HG03457 (cell line): ENCODE results near the gene LGALSL.
A peak's percentile ranks its signal among the peaks of the same experiment; 100 is the strongest.

Experiments used
- ATAC-seq: cut with Tn5 transposase; IDR thresholded peaks from one replicate; pipeline ENCODE4 v1.9.1; 2021; ENCODE audit warnings: moderate number of reproducible peaks; ENCODE audit not compliant: unreplicated experiment

Gene LGALSL

DNA sequence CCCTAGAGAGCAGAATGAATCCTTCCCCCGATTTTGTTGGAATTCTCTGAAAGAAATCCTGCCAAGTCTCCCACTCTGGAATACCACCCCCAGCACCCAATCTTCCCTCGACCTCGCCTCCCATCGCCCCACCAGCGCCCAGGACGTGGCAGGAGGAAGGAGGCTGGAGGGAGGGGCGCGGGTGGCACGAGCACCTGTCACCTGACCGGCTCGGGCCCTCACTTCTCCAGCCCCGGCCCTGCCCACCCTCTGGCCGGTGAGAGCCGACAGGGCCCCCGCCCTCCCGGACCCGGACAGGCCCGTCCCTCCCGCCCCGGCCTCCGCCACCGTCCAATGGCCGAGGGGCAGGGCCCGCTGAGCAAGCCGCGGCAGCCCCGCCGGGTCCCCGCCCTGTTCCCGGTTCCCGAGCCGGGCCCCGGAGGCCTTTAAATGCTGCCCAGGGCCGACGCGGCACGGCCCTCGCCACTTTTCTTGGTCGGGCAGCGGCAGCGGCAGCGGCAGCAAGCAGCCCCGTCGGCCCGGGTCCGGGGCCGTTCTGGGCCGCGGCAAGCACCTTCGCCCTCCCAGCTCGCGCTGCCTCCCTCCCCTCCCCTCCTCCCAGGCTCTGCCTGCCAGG is at the start of gene LGALSL:
TSS of gene LGALSL (plus strand) at position 393 of the 616 bp plus-strand sequence. CDS start 384 bp downstream, outside the sequence.
- peak; percentile 62 for ATAC-seq

GRCh38 chr2:64404743-64405142 is 49.2 kb upstream of the LGALSL start:
- ATAC-seq: no peak

DNA sequence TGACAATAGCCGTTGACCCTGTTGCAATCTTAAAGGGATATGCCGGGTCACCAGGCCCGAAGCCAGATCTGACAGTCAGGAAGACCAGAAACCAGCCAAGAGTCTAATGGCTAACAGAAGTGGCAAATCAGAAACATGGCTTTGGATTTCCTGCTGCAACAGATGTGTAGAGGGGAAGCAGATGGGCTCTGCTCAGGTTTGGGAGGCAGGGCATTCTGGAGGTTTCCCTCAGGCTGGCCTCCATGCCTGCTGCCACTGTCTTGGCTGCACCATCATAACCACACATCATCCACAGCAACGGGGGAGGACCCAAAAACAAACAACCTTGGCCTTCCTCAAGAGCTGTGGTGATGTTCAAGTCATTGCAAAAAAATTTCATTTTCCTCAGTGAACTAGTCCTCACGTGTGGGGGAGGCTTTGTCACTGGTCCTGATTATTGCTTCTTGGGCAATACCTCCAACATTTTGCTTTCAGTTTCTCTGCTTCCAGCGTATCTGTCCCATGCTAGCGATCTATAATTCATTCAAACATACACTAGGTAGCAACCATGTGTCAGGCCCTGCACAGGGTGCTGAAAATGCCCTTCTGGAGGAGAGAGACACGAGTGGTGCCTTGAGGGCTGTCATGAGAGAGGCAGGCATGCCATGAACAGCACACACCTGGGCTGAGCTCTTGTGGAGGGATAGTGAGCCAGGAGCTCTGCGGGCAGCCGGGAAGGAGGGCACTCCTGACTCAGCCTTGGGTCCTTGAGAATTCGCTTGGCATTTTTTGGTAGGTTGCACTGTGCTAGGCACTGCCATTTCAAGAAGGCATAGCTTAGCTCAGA is 48.2 kb upstream of the LGALSL start:
- no peak for ATAC-seq

DNA sequence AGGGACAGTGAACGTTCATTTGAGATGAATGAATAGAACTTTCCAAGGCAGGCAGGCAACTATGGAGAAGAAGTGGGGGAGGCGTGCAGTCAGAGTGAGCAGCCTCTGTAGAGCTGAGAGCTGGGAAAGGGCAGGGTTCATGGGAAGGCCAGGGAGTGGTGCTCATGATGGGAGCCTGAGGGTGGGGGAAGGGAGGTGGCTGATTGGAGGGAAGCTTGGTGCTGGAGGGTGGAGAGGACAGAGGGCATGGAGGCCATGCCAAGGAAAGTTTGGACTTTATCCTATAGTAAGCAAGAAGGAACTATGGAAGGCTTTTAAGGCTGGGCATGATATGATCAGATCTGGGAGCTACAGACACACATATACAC is 47.6 kb upstream of the LGALSL start:
- ATAC-seq: no peak

DNA sequence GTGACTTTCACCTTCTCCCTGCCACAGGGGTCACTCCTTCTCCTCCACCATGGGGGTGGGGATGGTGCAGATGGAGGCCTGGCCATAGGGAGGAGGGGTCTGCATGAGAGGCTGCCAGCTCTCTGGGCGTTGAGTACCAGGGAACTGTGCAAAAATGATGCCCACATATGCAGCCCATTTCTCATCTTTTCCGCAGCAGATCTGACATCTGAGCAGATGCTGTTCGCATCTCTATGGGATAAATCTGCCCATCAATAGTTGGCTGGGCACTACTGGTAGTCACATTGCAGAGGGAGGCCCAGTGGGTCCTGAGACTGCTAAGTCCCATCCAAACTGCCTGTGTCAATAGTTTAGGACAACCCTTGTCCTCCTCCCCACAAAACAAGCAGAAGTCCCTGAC is 45.9 kb upstream of the LGALSL start:
- no peak for ATAC-seq

GRCh38 chr2:64410671-64411070 is 43.3 kb upstream of the LGALSL start:
- no peak for ATAC-seq

- ATAC-seq: no peak
These were observed 41.3 kb upstream of the LGALSL start for GRCh38 chr2:64412671-64413070.

DNA sequence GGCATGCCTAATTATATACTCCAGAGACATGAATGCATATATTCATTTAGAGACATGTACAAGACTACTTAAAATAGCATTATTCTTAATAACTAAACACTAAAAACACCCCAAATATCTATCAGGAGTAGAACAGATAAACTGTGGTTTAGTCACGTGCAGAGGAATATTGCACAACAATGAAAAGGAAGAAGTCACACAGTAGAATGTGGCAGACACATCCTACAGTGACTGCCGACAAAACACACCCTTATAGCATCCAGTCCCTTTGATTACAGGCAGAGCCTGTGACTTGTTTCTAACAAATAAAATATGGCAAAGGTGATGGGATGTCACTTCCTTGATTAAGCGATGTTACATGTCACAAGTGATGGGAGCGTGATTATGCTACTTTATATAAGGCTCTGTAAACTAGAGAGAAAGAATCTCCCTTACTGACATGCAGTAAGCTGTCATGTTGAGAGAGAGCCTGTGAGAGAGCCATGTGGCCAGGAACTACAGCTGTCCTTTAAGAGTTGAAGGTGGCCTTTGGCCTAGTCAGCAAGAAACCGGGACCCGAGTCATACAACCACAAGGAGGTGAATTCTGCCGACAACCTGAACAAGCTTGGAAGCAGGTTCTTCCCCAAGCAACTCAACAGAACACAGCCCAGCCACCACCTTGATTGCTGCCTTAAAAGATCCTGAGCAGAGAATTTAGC is 39.1 kb upstream of the LGALSL start:
- no peak for ATAC-seq

DNA sequence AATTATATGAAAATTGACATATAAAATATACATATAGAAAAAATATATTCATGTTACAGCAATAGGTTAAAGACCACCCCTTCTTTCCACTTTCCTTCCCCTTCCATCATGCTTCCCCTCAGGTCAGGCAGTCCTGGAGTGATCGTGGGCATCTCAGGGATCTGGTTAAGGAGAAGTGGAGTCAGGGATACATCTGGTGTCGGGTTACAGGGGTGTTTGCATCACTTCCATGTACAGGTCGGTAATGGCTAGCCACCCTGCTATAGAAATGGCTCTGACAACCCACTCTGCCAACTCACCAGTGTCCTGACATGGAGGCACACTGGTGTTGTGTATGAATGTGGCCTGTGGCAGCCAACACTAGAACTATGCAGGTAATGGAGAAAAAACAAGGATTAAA is 36.3 kb upstream of the LGALSL start:
- ATAC-seq: no peak

- ATAC-seq: no peak
These were observed 34.3 kb upstream of the LGALSL start for GRCh38 chr2:64419596-64420165.

- ATAC-seq: no peak
These were observed 33.3 kb upstream of the LGALSL start for GRCh38 chr2:64420677-64421076.

DNA sequence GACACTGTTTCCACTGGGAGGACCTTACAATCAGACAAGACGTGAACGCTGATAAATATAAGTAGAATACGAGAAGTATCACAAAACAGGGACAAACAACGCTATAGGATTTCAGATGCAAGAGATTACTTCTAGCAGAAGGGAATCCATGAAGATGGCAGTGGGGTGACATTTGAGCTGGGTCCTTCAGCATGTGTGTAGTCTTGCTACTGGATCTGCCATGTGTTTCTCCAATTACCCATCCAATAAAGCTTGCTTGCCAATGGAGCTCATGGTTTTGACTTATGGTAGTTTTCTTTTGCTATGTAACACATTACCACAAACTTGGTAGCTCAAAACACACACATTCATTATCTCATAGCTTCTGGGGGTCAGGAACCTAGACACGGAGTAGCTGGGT is 32.8 kb upstream of the LGALSL start:
- ATAC-seq: no peak

GRCh38 chr2:64422466-64422865 is 31.5 kb upstream of the LGALSL start:
- no peak for ATAC-seq

DNA sequence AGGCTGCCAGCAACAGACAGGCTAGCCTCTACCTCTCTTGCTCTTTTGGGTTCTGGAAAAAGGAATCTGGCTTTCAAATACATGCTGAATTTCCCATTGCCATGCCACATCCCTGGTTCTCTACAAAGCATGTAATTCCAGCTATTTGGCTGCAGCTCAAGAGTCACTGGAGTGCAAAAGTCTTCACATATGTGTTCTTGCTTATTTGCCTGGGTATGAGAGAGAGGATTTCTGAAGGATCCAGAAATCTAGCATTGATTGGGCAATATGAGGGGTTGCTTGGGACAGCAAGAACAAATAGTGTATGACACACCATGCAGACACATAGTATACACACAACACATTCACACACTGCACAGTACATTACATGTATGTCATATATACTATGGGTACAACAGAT is 30.7 kb upstream of the LGALSL start:
- ATAC-seq: no peak

- no peak for ATAC-seq
These were observed 29.5 kb upstream of the LGALSL start for GRCh38 chr2:64424416-64424987.

DNA sequence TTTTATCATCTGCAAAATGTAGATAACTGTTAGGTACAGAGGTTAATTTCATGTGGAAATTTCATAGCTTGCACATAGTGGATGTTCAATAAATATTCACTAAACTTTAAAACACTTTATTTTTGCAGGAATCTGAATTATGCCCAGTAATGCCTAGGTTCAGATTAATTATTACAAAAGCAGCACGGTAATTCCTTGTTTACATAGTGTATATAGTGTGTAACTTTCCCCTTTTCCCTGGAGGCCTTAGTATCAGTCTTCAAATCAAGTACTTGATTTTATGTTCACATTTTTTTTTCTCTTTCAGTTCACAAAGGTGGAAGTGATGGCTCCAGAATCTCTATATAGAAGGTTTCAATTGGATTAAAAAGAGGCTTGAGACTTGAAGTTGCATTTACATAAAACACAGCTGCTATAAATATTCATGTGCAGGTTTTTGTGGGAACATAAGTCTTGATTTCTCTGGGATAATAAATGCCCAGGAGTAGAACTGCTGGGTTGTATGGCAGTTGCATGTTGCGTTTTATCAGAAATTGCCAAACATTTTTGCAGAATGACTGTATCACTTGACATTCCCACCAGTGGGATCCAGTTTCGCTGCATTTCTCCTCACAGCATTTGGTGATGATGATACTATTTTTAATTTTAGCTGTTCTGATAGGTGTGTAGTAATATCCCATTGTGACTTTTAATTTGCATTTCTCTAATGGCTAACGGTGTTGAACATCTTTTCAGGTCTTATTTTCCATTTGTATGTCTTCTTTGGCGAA is 27.6 kb upstream of the LGALSL start:
- no peak for ATAC-seq

DNA sequence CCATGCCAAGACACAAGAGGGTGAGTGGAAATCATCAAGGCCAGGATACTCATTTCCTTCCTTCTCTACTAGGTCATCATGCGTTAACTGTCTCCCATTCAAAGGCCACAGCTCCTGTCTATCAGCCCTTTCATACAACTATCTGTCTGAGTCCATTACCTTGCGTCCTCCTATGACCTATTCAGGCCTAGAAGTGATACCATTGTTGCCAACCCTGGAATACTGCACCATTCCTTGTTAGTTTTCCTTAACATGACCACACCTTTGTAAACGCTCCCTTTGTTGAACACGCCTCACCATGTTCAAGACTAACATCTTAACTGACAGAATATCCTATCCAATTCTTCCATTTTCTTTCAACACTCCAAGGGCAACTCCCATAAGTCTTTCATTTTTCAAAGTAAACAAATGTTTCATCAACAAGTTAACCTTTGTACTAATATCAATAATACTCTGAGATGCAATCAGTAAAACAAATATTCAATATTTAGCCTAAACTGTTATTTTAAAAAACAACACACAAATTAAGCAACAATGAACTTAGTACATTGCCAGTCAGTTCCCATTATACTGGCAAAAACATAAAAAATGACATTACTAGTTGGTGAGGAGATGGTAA is 19.8 kb upstream of the LGALSL start:
- no peak for ATAC-seq

GRCh38 chr2:64437883-64438282 is 16.1 kb upstream of the LGALSL start:
- ATAC-seq: no peak

GRCh38 chr2:64439194-64439593 is 14.8 kb upstream of the LGALSL start:
- no peak for ATAC-seq

DNA sequence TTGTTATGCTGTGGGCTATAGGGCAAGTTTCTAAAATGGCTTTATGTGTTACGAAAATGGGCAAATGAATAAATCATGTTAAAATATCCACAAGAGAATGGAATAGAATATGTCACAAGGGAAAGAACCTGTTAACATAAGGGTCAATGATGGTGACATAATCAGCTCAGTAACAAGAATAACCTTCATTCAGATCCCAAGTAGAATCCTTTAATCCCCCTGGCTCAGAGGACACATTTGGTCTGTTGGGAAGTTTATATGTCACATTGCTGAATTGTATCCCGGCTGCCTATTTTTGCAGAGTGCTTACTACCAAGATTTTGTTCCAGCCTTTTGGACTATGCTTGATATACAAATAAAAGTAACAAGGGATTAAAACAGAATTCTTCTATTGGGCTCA is 13.1 kb upstream of the LGALSL start:
- ATAC-seq: no peak
